ENCODE measurements around the gene POLR3B.

Gene POLR3B

DNA sequence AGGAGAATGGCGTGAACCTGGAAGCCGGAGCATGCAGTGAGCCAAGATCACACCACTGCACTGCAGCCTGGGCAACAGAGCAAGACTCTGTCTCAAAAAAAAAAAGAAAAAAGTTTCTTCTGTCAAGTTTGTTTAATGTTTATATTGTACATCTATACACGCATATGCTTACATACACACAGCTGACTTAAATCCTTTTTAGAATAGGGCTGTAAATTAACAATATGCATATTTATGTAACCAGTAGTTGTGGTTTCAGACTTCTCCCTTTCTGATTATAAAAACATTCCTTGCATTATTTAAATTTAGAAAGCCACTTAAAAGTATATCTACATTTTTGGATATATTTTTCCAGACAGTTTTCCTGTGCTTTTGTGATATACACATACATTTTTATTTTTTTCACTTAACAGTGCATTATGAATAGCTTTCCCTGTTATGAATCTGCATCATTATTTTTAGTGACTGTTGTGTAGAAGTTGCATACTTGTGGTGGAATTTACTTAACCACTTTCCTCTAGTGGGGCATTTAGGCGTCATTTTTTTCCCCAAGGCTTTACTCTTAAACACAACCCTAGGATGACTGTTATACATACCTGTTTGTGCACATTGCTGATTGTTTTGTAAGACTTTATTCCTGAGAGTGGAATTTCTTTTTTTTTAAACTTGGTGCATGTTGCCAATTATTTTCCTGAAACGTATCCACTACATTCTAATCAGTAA lies 29.4 kb downstream of the POLR3B start:
- no peak for TF ChIP-seq ZFX (IDR thresholded peaks at IDR 0.05)
- TF ChIP-seq, protein P1, sequence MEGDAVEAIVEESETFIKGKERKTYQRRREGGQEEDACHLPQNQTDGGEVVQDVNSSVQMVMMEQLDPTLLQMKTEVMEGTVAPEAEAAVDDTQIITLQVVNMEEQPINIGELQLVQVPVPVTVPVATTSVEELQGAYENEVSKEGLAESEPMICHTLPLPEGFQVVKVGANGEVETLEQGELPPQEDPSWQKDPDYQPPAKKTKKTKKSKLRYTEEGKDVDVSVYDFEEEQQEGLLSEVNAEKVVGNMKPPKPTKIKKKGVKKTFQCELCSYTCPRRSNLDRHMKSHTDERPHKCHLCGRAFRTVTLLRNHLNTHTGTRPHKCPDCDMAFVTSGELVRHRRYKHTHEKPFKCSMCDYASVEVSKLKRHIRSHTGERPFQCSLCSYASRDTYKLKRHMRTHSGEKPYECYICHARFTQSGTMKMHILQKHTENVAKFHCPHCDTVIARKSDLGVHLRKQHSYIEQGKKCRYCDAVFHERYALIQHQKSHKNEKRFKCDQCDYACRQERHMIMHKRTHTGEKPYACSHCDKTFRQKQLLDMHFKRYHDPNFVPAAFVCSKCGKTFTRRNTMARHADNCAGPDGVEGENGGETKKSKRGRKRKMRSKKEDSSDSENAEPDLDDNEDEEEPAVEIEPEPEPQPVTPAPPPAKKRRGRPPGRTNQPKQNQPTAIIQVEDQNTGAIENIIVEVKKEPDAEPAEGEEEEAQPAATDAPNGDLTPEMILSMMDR (conservative IDR thresholded peaks at IDR 0.05): no peak

DNA sequence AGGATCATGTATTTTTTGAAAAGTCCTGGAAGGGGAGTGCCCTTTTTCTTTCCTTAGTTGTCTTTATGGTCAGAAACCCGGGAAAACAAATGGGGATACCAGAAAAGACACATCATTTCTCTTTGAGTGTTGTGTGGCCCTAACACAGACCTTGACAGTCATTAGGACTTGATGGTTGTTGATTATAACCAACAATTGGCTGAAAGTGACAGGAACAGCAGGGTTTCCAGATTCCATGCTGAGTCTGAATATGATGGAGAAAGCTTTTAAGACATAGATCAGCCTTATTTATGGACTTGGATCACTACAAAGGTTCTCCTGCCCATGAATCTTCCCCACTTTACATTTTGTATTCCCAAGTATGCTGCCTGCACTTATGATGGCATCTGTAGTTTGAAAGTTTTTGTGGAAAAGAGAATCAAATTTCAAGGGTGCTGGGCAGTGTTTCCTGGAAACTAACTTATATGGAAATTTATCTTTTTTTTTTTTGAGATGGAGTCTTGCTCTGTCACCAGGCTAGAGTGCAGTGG lies 30.4 kb downstream of the POLR3B start:
- TF ChIP-seq ZFX (IDR thresholded peaks at IDR 0.05): no peak
- TF ChIP-seq, protein P1 (conservative IDR thresholded peaks at IDR 0.05): no peak
- H3K27ac ChIP-seq: no peak overlapping the region

More for the DNA sequence above, 29.4 kb downstream of the POLR3B start:
- no peak overlapping the region for H3K27ac ChIP-seq

DNA sequence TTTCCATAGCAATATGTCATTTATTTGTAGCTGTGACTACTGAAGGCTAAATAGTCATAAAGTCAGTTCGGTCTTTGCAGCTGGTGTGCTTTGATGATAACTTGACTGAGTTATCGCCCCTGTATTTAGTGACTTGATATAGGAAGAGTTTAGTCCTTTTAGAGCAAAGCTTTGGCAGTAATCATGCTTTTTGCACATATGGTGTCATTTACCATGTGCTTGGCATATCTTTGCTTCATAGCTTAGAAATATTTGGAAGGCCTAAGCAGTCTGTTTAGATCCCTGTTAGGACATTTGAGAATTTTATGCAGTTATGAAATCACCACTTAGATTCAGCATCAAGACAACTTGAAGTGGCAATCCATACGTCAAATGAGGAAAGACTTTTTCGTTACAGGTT lies 31.6 kb downstream of the POLR3B start:
- no peak overlapping the region for H3K27ac ChIP-seq
- TF ChIP-seq, protein P1 (conservative IDR thresholded peaks at IDR 0.05): no peak
- no peak for TF ChIP-seq ZFX (IDR thresholded peaks at IDR 0.05)

DNA sequence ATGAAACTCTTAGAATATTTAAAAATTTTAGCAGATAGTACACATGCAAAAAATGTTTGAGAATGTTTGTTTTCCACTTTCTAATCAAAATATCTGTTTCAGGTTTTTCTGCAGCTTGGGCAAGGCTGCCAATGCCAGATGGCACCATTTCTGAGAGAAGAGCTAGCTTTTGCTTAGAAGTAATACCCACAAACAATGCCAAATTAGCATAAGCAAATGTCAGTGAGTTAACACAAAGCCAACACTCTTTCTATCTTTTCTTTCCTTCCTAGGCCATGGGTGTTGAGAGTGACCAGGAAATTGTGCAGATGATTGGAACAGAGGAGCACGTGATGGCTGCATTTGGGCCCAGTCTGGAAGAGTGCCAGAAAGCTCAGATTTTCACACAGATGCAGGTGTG lies 35.2 kb downstream of the POLR3B start:
- H3K27ac ChIP-seq: no peak overlapping the region
- TF ChIP-seq, protein P1 (conservative IDR thresholded peaks at IDR 0.05): no peak
- TF ChIP-seq ZFX (IDR thresholded peaks at IDR 0.05): no peak

DNA sequence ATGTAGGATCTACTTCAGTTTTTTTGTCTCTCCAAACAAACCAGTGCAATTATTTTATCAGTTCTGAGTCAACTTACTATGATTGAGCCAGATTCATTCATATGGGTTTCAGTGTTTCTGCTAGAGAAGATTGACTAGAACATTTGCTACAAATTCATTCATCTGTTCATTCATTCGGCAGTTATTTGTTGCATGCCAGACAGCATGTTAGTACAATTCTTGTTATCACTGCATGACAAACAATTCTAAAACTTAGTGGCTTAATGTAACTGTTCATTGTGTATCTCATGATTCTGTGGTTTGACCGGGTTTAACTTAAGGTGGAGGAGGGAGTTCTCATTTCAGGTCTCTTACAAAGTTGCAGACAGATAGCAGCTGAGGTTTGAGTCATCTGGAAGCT lies 52.3 kb downstream of the POLR3B start:
- TF ChIP-seq, protein P1 (conservative IDR thresholded peaks at IDR 0.05): no peak
- TF ChIP-seq ZFX (IDR thresholded peaks at IDR 0.05): no peak
- no peak overlapping the region for H3K27ac ChIP-seq

DNA sequence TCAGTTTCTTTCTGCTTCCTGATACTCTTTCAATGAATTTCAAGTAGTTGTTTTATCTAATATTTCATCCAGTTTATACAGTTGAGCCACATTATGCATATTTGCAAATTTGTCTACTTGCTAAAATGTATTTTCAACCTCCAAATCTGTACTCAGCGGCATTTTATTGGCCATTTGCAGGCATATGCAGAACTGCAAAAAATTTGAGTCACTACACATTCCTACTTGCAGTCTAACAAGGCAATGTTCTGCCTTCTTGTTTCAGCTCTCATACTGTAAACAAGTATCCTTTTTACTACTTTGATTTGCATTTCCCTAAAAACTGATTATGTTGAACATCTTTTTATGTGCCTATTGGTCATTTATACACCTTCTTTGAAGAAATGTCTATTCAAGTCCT lies 55.0 kb downstream of the POLR3B start:
- TF ChIP-seq, protein P1 (conservative IDR thresholded peaks at IDR 0.05): no peak
- TF ChIP-seq ZFX (IDR thresholded peaks at IDR 0.05): no peak
- H3K27ac ChIP-seq: no peak overlapping the region

DNA sequence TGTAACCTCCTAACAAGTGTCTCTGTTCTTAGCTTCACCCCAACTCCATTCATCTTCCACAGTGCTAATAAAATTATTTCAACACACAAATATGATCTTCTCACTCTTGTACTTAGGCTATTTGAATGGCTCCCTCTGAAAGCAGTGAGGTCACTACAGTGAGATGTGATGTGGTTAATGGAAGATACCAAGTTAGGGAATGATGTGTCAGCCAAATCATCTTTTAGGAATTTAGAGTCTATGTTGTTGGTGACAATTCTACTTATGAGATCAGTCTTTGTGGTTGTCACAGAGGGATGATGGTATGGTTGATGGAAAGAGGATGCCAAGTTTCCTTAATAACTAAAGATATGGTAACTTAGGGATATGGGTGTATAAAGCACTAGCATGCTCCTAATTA lies 57.6 kb downstream of the POLR3B start:
- TF ChIP-seq, protein P1 (conservative IDR thresholded peaks at IDR 0.05): no peak
- TF ChIP-seq ZFX (IDR thresholded peaks at IDR 0.05): no peak
- no peak overlapping the region for H3K27ac ChIP-seq

Measured in C4-2B (cell line).